IPS-15b (cell line): Measurements from ENCODE around the gene HSD17B2.
"Not testable (repeated sequence)": the region's sequence is repeated elsewhere in the genome, so short reads cannot be mapped to it uniquely, and the experiment has no call there.

ENCODE experiments used
- H3K27me3 ChIP-seq: one replicate; pipeline ENCODE4 v1.6.1; 2013; ENCODE audit warnings: low read length; ENCODE audit not compliant: control insufficient read depth, insufficient read depth
- H3K36me3 ChIP-seq: one replicate; pipeline ENCODE4 v1.6.1; 2013; ENCODE audit warnings: low read length; ENCODE audit not compliant: control insufficient read depth, insufficient read depth
- H3K4me1 ChIP-seq: one replicate; pipeline ENCODE4 v1.6.1; 2013; ENCODE audit warnings: mild to moderate bottlenecking, low read length; ENCODE audit not compliant: control insufficient read depth, insufficient read depth
- H3K4me3 ChIP-seq: one replicate; pipeline ENCODE4 v1.5.1; 2013; ENCODE audit warnings: low read depth, low read length
- H3K9ac ChIP-seq: one replicate; pipeline ENCODE4 v1.6.1; 2013; ENCODE audit warnings: low read depth, mild to moderate bottlenecking, low read length
- H3K9me3 ChIP-seq: one replicate; pipeline ENCODE4 v1.6.1; 2013; ENCODE audit warnings: mild to moderate bottlenecking, low read length; ENCODE audit not compliant: control insufficient read depth, insufficient read depth

HSD17B2 gene

GRCh38 chr16:82088483-82088882 lies 53.4 kb downstream of the HSD17B2 start:
- Histone ChIP-seq H3K36me3 (no peaks in the 10 kb centered on the region), H3K4me3 (no peak overlapping the region), H3K9ac (no peak overlapping the region), H3K4me1 (no peaks in the 10 kb centered on the region), H3K27me3 (no peaks in the 10 kb centered on the region), H3K9me3 (no peaks in the 10 kb centered on the region)

GRCh38 chr16:82091241-82091640 lies 56.2 kb downstream of the HSD17B2 start:
- Histone ChIP-seq H3K4me3 (no peak overlapping the region), H3K4me1 (peaks cover 13% of the 10 kb centered on the region), H3K9me3 (no peaks in the 10 kb centered on the region), H3K36me3 (no peaks in the 10 kb centered on the region), H3K9ac (no peak overlapping the region), H3K27me3 (no peaks in the 10 kb centered on the region)

- Histone ChIP-seq H3K27me3 (no peaks in the 10 kb centered on the region), H3K4me1 (peaks cover 13% of the 10 kb centered on the region), H3K9me3 (no peaks in the 10 kb centered on the region), H3K9ac (no peak overlapping the region), H3K36me3 (no peaks in the 10 kb centered on the region), H3K4me3 (no peak overlapping the region)
Measured at GRCh38 chr16:82092711-82093110, 57.7 kb downstream of the HSD17B2 start.

- Histone ChIP-seq H3K4me1 (peaks cover 13% of the 10 kb centered on the region), H3K9ac (no peak overlapping the region), H3K27me3 (no peaks in the 10 kb centered on the region), H3K36me3 (no peaks in the 10 kb centered on the region), H3K4me3 (no peak overlapping the region), H3K9me3 (no peaks in the 10 kb centered on the region)
Measured at GRCh38 chr16:82093666-82094300, 58.7 kb downstream of the HSD17B2 start.

GRCh38 chr16:82094942-82095540 lies 60.0 kb downstream of the HSD17B2 start:
- H3K4me3 ChIP-seq, result no peak overlapping the region
- no peaks in the 10 kb centered on the region for H3K9me3 ChIP-seq
- H3K4me1 ChIP-seq, result peaks cover 13% of the 10 kb centered on the region
- H3K9ac ChIP-seq, result no peak overlapping the region
- no peaks in the 10 kb centered on the region for H3K27me3 ChIP-seq
- H3K36me3 ChIP-seq, result no peaks in the 10 kb centered on the region

- Histone ChIP-seq H3K9ac (no peak overlapping the region), H3K36me3 (no peaks in the 10 kb centered on the region), H3K9me3 (no peaks in the 10 kb centered on the region), H3K27me3 (no peaks in the 10 kb centered on the region), H3K4me3 (no peak overlapping the region), H3K4me1 (peaks cover 13% of the 10 kb centered on the region)
Measured at GRCh38 chr16:82096641-82097040, 61.6 kb downstream of the HSD17B2 start.

- Histone ChIP-seq H3K9me3 (no peaks in the 10 kb centered on the region), H3K4me1 (no peaks in the 10 kb centered on the region), H3K4me3 (no peak overlapping the region), H3K27me3 (no peaks in the 10 kb centered on the region), H3K36me3 (no peaks in the 10 kb centered on the region), H3K9ac (no peak overlapping the region)
Measured at GRCh38 chr16:82105107-82105506, 70.1 kb downstream of the HSD17B2 start.

GRCh38 chr16:82108100-82108499 lies 73.0 kb downstream of the HSD17B2 start:
- H3K4me1 ChIP-seq, result no peaks in the 10 kb centered on the region
- no peaks in the 10 kb centered on the region for H3K36me3 ChIP-seq
- no peaks in the 10 kb centered on the region for H3K27me3 ChIP-seq
- no peak overlapping the region for H3K9ac ChIP-seq
- no peaks in the 10 kb centered on the region for H3K9me3 ChIP-seq
- H3K4me3 ChIP-seq, result no peak overlapping the region

- Histone ChIP-seq H3K36me3 (no peaks in the 10 kb centered on the region), H3K4me1 (no peaks in the 10 kb centered on the region), H3K9ac (no peak overlapping the region), H3K27me3 (no peaks in the 10 kb centered on the region), H3K4me3 (no peak overlapping the region), H3K9me3 (no peaks in the 10 kb centered on the region)
Measured at GRCh38 chr16:82108774-82109173, 73.7 kb downstream of the HSD17B2 start.

- not testable (repeated sequence) for H3K36me3 ChIP-seq, H3K4me3 ChIP-seq, H3K9me3 ChIP-seq, H3K4me1 ChIP-seq, H3K9ac ChIP-seq, H3K27me3 ChIP-seq
Measured at GRCh38 chr16:82109266-82109665, 74.2 kb downstream of the HSD17B2 start.

- Histone ChIP-seq H3K4me1 (no peaks in the 10 kb centered on the region), H3K9me3 (no peaks in the 10 kb centered on the region), H3K9ac (no peak overlapping the region), H3K27me3 (no peaks in the 10 kb centered on the region), H3K36me3 (no peaks in the 10 kb centered on the region), H3K4me3 (no peak overlapping the region)
Measured at GRCh38 chr16:82111944-82112343, 76.9 kb downstream of the HSD17B2 start.

GRCh38 chr16:82113741-82114140 lies 78.7 kb downstream of the HSD17B2 start:
- Histone ChIP-seq H3K36me3 (no peaks in the 10 kb centered on the region), H3K27me3 (no peaks in the 10 kb centered on the region), H3K4me3 (no peak overlapping the region), H3K4me1 (no peaks in the 10 kb centered on the region), H3K9ac (no peak overlapping the region), H3K9me3 (no peaks in the 10 kb centered on the region)
